ENCODE results near the gene UHRF2. TPM values are rescaled to one million over a fixed set of nuclear protein-coding genes. Genes with fewer than 3 reads are reported as not detected.

UHRF2 gene
- total RNA-seq, 1 donor = 125 TPM

GRCh38 chr9:6384732-6385131, 28.3 kb upstream of the UHRF2 start:
- no peak overlapping the region for H3K4me3 ChIP-seq (ENCODE audit: low read depth, low read length)
- TF ChIP-seq, protein P1, sequence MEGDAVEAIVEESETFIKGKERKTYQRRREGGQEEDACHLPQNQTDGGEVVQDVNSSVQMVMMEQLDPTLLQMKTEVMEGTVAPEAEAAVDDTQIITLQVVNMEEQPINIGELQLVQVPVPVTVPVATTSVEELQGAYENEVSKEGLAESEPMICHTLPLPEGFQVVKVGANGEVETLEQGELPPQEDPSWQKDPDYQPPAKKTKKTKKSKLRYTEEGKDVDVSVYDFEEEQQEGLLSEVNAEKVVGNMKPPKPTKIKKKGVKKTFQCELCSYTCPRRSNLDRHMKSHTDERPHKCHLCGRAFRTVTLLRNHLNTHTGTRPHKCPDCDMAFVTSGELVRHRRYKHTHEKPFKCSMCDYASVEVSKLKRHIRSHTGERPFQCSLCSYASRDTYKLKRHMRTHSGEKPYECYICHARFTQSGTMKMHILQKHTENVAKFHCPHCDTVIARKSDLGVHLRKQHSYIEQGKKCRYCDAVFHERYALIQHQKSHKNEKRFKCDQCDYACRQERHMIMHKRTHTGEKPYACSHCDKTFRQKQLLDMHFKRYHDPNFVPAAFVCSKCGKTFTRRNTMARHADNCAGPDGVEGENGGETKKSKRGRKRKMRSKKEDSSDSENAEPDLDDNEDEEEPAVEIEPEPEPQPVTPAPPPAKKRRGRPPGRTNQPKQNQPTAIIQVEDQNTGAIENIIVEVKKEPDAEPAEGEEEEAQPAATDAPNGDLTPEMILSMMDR (IDR thresholded peaks at IDR 0.05; ENCODE audit: insufficient read depth, low read length) = no peak
- DNase-seq (ENCODE audit: low read depth) = no peak

GRCh38 chr9:6399071-6399470, 13.9 kb upstream of the UHRF2 start:
- TF ChIP-seq, protein P1 (IDR thresholded peaks at IDR 0.05; ENCODE audit: insufficient read depth, low read length) = no peak
- no peak for DNase-seq (ENCODE audit: low read depth)
- H3K4me3 ChIP-seq (ENCODE audit: low read depth, low read length) = no peak overlapping the region

GRCh38 chr9:6405371-6405770, 7.6 kb upstream of the UHRF2 start:
- TF ChIP-seq, protein P1 (IDR thresholded peaks at IDR 0.05; ENCODE audit: insufficient read depth, low read length) = no peak
- DNase-seq (ENCODE audit: low read depth) = peak; percentile 31
- no peak overlapping the region for H3K4me3 ChIP-seq (ENCODE audit: low read depth, low read length)

DNA sequence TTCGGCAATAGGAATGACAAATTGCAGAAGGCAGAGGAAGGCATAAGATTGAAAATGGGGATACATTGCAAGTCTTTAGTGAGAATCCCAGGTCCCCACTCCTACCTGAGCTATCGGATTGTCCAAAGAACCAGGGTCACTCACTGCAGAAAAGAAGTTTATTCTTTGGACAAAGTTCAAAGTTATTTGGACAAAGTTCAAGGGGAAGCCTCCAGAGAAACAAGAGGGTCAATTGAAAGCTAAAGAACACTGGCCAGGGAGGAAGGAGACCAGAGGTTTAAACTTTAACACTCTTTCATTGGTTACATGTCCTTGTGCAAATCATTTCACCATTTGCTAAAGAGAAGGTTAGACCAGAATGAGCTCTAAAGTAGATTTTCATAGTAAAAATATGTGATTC, 5.2 kb upstream of the UHRF2 start:
- H3K4me3 ChIP-seq (ENCODE audit: low read depth, low read length) = no peak overlapping the region
- DNase-seq (ENCODE audit: low read depth) = no peak
- TF ChIP-seq, protein P1 (IDR thresholded peaks at IDR 0.05; ENCODE audit: insufficient read depth, low read length) = no peak

DNA sequence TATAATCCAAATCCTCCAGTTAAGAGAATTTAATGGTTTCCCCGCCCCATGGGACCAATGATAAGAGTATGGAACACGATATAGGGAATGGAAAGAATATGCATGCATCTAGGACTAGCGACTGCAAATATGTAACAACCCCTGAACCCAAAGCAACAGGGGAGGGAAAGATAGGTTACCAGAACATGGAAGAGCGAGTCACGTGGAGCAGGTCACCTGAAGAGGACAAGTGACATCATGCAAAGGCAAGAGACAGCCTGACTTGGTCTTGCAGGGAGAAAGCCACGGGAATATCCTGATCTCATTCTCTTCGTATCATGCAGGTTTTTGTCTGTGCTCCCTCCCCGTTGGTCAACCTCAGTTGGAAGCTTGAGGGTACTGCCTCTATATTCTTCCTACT, 4.7 kb upstream of the UHRF2 start:
- no peak for DNase-seq (ENCODE audit: low read depth)
- H3K4me3 ChIP-seq (ENCODE audit: low read depth, low read length) = no peak overlapping the region
- TF ChIP-seq, protein P1 (IDR thresholded peaks at IDR 0.05; ENCODE audit: insufficient read depth, low read length) = no peak

DNA sequence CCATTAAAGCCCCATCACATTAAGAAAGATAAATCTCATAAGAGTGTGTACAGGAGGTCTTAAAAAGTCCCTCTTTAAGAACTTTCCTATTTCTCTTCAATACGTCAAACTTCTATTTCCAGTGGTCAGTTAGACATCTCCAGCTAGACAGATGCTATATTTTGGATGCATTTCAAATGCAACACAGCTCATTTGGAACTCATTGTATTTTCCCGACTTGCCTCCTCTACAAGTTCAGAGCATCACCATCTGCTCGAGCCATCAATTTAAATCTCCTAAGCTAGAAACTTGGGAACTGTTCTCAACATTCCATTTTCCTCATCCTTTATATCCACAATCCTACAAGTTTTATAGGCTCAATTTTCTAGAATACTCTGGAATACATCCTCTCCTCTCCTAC, 3.2 kb upstream of the UHRF2 start:
- H3K4me3 ChIP-seq (ENCODE audit: low read depth, low read length) = no peak overlapping the region
- TF ChIP-seq, protein P1 (IDR thresholded peaks at IDR 0.05; ENCODE audit: insufficient read depth, low read length) = no peak
- no peak for DNase-seq (ENCODE audit: low read depth)

DNA sequence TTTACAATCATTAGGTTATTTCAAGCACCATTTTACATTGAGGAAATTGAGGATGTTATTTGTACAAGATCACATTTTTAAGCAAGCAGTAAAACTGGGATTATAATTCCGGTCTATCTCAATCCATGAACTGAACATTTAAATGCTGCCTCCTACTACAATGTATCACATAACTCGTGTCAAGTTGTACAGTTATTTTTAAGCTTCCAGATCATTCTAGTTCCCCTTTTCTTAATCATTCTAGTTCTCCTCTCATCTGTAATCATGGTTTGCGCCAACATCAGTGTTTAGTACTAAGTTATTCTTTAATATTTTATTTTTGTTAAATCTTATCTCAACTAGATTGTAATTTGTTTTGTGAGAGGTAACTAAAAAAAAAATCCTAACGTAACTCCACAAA, 2.4 kb upstream of the UHRF2 start:
- TF ChIP-seq, protein P1 (IDR thresholded peaks at IDR 0.05; ENCODE audit: insufficient read depth, low read length) = no peak
- DNase-seq (ENCODE audit: low read depth) = no peak
- H3K4me3 ChIP-seq (ENCODE audit: low read depth, low read length) = no peak overlapping the region
